NB4 (cell line): ENCODE data around the gene NRXN3.

Experiments used
- CTCF ChIP-seq: IDR thresholded peaks from one replicate; pipeline ENCODE4 v1.5.1; 2012; ENCODE audit warnings: low read depth, low read length
- POLR2A ChIP-seq: IDR thresholded peaks from 2 replicates; pipeline ENCODE4 v1.6.1; 2011; ENCODE audit warnings: mild to moderate bottlenecking; ENCODE audit not compliant: insufficient read length; ENCODE audit errors: extremely low read depth

DNA sequence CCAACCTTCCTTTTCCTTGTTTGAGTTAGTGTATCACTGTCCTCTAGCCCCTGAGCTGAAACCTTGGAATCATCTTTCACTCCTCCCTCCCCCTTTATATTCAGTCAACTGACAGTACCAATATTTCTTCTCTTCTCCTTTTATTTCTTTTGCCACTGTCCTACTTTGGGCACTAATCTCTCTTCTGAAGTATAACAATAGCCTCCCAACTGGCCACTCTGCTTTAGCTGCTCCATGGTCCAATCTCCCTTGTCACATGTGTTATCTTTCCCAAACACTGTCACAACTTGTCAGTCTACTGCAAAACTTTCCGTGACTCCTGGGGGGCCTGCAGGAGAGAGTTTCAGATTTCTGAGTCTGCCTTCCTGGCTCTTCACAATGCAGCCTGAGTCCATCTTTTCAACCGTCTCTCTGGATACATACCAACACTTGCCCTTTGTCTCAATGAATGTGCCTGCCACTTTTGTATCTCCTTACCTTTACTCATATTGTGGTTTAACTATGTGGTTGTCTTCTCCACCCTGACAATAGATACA is 1570.0 kb downstream of the NRXN3 start:
- TF ChIP-seq CTCF: no peak
- no peak for TF ChIP-seq POLR2A
